ENCODE measurements around the gene CAMK2D.

- TF ChIP-seq POLR2A (IDR thresholded peaks at IDR 0.05; ENCODE audit: low read length) (no peak), GATA1 (IDR thresholded peaks at IDR 0.05; ENCODE audit: low read depth, low read length) (no peak)
Measured at GRCh38 chr4:113476800-113477199, 284.7 kb downstream of the CAMK2D start.

Data from erythroblast (primary cell).